Vagina (tissue), 2 donors: Measurements from ENCODE around the gene ADAP1.

Experiments
- CTCF ChIP-seq, 3 experiments: fragments of 450-650 bp in 2 of 3; fragments of 200-600 bp in 1 of 3; sonication (generic) in 1 of 3; IDR thresholded peaks; one replicate each; pipeline ENCODE4 v1.5.1; 2017 to 2019; ENCODE audit warnings: antibody characterized with exemption in 3 of 3, mild to moderate bottlenecking in 2 of 3, moderate library complexity in 2 of 3
- POLR2A ChIP-seq, 2 donors: fragments of 450-650 bp; IDR thresholded peaks; one replicate each; pipeline ENCODE4 v1.6.1; 2017; ENCODE audit warnings: antibody characterized with exemption in 2 of 2, mild to moderate bottlenecking in 2 of 2, moderate library complexity in 2 of 2

- TF ChIP-seq POLR2A (IDR thresholded peaks at IDR 0.05) (no peak), CTCF (IDR thresholded peaks at IDR 0.05) (no peak)
Observed at GRCh38 chr7:994592-995308, 40.3 kb upstream of the ADAP1 start.
